ENCODE data around the gene DNAJB6. TPM values are rescaled to one million over a fixed set of nuclear protein-coding genes. Genes with fewer than 3 reads are reported as not detected.

DNAJB6 gene
- total and polyA plus RNA-seq, 5 donors, result 154 to 183 (median 170) TPM

DNA sequence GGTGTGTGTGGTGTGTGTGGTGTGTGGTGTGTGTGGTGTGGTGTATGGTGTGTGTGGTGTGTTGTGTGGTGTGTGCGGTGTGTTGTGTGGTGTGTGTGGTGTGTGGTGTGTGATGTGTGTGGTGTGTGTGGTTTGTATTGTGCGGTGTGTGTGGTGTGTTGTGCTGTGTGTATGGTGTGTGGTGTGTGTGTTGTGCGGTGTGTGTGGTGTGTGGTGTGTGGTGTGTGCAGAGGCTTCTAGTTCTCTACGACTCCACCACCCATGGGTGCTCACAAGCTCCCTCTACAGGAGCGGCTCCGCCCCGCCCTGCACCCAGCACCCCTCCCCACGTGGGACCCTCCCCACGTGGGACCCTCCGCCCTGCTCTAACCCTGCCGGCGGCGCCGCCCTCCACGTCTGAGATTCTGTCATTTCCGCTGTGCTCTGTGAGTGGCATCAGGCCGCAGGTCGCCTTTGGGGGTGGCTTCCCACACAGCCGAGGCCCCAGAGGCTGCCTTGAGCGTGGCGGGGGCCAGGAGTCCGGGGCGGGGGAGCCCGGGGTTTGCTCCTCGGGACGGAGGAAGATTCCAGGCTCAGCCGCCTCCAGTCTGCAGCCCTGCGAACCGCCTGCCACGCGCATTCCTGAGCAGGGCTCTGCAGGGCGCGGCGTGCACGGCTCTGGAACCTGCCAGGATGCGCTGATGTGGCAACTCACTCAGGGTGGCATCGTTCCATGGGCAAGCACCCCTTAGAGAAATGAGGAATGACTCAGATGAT, 37.0 kb upstream of the DNAJB6 start:
- no peak overlapping the region for H3K27ac ChIP-seq (ENCODE audit: low read length)
- WGBS, result 71% methylated on average over 37 of the region's 37 CpGs
- H3K9me3 ChIP-seq (ENCODE audit: control insufficient read depth, low read length), result no peaks in the 10 kb centered on the region
- H3K4me1 ChIP-seq (ENCODE audit: control insufficient read depth, insufficient read depth, low read length), result no peaks in the 10 kb centered on the region
- ATAC-seq (peak; percentile 32 to 38), DNase-seq (peak in 2 of 3 donors; percentile 70)
- no peak overlapping the region for H3K4me3 ChIP-seq (ENCODE audit: low read length)
- intact Hi-C loops (cut with DNase I), result no loop called here
- H3K27me3 ChIP-seq (ENCODE audit: control insufficient read depth, insufficient read depth), result no peaks in the 10 kb centered on the region

- no peak overlapping the region for H3K4me3 ChIP-seq (ENCODE audit: low read length)
- H3K9me3 ChIP-seq (ENCODE audit: control insufficient read depth, low read length), result no peaks in the 10 kb centered on the region
Measured at GRCh38 chr7:157300369-157300825, 36.4 kb upstream of the DNAJB6 start.

DNA sequence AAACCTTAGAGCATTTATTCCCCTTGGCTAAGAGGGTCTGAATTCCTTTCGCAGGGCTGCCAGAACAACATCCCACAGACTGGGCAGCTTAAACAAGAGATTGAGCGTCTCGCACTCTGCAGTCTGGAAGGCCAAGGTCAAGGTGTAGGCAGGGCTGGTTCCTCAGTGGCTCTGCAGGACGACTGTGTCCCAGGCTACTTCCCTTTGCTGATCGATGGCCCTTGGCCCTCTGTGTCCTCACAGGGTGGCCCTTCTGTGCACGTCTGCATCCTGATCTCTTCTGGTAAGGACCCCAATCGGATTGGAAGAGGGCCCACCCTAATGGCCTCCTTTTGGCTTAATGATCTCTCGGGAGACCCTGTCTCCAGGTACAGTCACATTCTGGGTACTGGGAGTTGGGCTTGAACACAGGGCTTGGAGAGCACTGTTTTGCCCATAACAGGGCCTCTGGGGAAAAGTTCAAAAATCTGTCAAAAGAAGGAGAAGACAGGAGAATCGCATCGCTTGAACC, 35.1 kb upstream of the DNAJB6 start:
- H3K9me3 ChIP-seq (ENCODE audit: control insufficient read depth, low read length), result no peaks in the 10 kb centered on the region
- no peaks in the 10 kb centered on the region for H3K27me3 ChIP-seq (ENCODE audit: control insufficient read depth, insufficient read depth)
- no peak overlapping the region for H3K4me3 ChIP-seq (ENCODE audit: low read length)
- no peaks in the 10 kb centered on the region for H3K4me1 ChIP-seq (ENCODE audit: control insufficient read depth, insufficient read depth, low read length)
- WGBS, result 73% methylated on average over 10 of the region's 10 CpGs
- DNase-seq (no peak), ATAC-seq (no peak)
- no peak overlapping the region for H3K27ac ChIP-seq (ENCODE audit: low read length)
- intact Hi-C loops (cut with DNase I), result no loop called here

More at GRCh38 chr7:157300369-157300825, 36.4 kb upstream of the DNAJB6 start:
- ATAC-seq (no peak), DNase-seq (no peak)
- no peaks in the 10 kb centered on the region for H3K27me3 ChIP-seq (ENCODE audit: control insufficient read depth, insufficient read depth)
- intact Hi-C loops (cut with DNase I), result no loop called here
- no peaks in the 10 kb centered on the region for H3K4me1 ChIP-seq (ENCODE audit: control insufficient read depth, insufficient read depth, low read length)
- H3K27ac ChIP-seq (ENCODE audit: low read length), result no peak overlapping the region
- 74% methylated on average over 29 of the region's 29 CpGs for WGBS

DNA sequence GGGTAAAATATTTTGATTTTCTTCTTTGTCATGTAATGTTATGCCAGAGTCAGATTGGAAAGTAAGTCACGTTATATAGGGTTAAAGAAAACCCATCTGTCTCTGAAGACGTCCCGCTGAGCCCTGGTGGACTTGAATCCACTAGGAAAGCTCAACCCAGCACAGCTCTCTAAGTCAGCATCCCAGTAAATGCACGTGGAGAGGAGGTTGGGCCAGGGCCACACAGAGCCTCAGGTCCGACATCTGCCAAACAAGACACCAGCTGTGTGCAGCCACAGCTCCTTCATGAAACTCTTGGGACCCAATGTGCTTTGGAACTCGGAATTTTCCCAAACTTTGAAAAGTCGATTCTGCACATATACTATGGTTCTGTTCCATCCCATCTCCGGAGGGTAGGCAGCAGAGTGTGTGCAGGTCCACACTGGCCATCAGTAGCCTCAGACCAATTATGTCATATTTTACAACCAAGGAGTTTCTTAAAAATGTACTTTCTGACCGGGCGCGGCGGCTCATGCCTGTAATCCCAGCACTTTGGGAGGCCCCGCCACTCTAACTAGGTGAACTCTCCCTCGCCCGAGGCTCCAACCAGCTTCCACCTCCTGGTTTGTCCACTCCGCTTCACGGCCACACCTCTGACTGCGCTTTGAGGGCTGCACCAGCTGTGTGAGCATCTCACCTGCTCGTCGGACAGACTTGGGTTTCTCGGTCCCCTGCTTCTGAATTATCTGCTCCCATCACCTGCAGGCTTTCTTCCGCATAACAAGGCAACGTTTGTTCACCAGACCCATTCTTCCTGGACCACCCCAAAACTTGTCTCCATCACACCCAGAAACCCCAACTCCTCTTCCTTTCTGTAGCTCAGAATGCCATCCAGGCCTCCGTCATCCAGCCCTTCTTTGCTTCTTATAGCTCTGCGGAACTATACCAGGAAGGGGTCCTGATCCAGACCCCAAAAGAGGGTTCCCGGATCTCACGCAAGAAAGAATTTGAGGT, 29.7 kb upstream of the DNAJB6 start:
- Histone ChIP-seq H3K27ac (ENCODE audit: low read length) (no peak overlapping the region), H3K27me3 (ENCODE audit: control insufficient read depth, insufficient read depth) (no peaks in the 10 kb centered on the region), H3K4me1 (ENCODE audit: control insufficient read depth, insufficient read depth, low read length) (no peaks in the 10 kb centered on the region), H3K9me3 (ENCODE audit: control insufficient read depth, low read length) (no peaks in the 10 kb centered on the region), H3K4me3 (ENCODE audit: low read length) (no peak overlapping the region)
- ATAC-seq (no peak), DNase-seq (no peak)
- 82% methylated on average over 27 of the region's 27 CpGs for WGBS
- intact Hi-C loops (cut with DNase I), result no loop called here

DNA sequence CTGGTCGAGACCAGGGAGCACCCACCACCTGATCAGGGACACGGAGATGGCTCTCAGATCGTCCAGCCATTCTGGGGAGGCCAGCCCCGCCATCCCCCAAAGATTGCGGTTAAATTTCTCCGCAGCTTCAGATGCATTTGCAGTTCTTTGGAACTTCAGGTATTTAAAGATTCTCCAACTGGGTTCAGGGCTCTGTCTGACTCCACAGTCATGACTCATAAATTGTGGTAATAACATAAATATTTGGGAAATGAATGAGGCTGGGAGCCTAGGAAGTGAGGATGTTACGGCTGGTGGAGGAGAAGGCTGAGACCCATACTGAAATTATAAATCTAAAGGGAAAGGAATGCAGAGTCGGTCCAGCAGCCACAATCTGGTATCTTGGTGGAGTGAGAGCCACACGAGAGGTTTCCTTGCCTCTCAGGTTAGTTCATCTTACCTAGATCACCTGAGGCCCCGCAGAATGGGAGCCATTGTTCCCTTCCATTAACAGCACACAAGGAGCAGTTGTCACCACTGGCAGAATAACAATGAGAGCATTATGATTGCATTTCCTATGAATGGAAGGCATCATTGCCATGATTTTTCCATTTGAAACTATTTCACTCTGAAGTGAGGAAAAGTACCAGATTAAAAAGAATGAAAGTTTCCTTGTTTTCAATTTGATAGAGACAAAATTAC, 26.7 kb upstream of the DNAJB6 start:
- ATAC-seq (no peak), DNase-seq (no peak)
- Histone ChIP-seq H3K4me1 (ENCODE audit: control insufficient read depth, insufficient read depth, low read length) (no peaks in the 10 kb centered on the region), H3K9me3 (ENCODE audit: control insufficient read depth, low read length) (no peaks in the 10 kb centered on the region), H3K27me3 (ENCODE audit: control insufficient read depth, insufficient read depth) (no peaks in the 10 kb centered on the region), H3K4me3 (ENCODE audit: low read length) (no peak overlapping the region), H3K27ac (ENCODE audit: low read length) (no peak overlapping the region)
- intact Hi-C loops (cut with DNase I), result no loop called here
- WGBS, result 64% methylated on average over 10 of the region's 10 CpGs

DNA sequence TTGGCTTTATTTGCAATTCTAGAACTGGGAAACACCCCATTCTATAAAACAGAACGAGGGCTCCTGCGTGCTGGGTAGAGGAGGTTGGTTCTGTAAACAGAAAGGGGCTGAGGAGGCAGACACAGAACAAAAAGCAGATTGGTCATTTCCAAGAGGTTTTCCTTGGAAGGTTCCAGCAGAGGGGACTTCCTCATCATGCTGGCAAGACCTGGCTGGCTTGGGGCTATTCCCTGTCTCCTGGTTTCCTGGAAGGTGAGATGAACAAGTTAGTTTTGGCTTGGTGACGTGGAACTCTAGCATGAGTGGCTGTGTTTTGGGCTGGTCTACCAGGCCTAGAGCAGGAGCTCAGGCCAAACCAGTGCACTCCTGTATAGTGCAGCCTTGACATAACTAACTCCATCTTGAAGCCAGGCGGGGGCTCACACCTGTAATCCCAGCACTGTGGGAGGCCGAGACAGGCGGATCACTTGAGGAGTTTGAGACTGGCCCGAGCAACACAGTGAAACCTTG, 26.1 kb upstream of the DNAJB6 start:
- intact Hi-C loops (cut with DNase I), result no loop called here
- WGBS, result 75% methylated on average over 7 of the region's 7 CpGs
- Histone ChIP-seq H3K27me3 (ENCODE audit: control insufficient read depth, insufficient read depth) (no peaks in the 10 kb centered on the region), H3K27ac (ENCODE audit: low read length) (no peak overlapping the region), H3K4me3 (ENCODE audit: low read length) (no peak overlapping the region), H3K4me1 (ENCODE audit: control insufficient read depth, insufficient read depth, low read length) (no peaks in the 10 kb centered on the region), H3K9me3 (ENCODE audit: control insufficient read depth, low read length) (no peaks in the 10 kb centered on the region)
- ATAC-seq (no peak), DNase-seq (no peak)

- DNase-seq (no peak), ATAC-seq (no peak)
- Histone ChIP-seq H3K27me3 (ENCODE audit: control insufficient read depth, insufficient read depth) (no peaks in the 10 kb centered on the region), H3K9me3 (ENCODE audit: control insufficient read depth, low read length) (no peaks in the 10 kb centered on the region), H3K4me1 (ENCODE audit: control insufficient read depth, insufficient read depth, low read length) (no peaks in the 10 kb centered on the region), H3K4me3 (ENCODE audit: low read length) (no peak overlapping the region), H3K27ac (ENCODE audit: low read length) (no peak overlapping the region)
- WGBS, result 83% methylated on average over 7 of the region's 7 CpGs
- intact Hi-C loops (cut with DNase I), result no loop called here
Measured at GRCh38 chr7:157312941-157313340, 23.9 kb upstream of the DNAJB6 start.

DNA sequence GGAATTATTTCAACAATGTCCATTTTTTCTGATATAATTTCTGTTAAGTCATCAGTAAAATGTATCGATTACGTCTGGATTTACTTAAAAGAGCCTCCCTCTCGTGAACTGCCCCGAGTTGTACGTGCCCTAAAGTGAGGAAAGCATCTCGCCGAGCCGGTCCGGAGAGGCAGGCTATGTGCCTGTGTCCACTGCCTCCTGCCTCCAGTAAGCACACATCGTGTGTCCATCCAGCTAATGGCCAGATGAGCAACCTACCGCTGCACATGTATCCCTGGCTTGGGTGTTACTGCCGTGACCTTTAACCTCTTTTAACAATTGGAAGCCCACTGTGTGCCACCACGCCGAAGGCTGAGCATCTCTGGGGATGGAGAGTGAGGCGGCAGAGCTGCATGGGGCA, 23.2 kb upstream of the DNAJB6 start:
- Histone ChIP-seq H3K4me1 (ENCODE audit: control insufficient read depth, insufficient read depth, low read length) (no peaks in the 10 kb centered on the region), H3K27ac (ENCODE audit: low read length) (no peak overlapping the region), H3K4me3 (ENCODE audit: low read length) (no peak overlapping the region), H3K9me3 (ENCODE audit: control insufficient read depth, low read length) (no peaks in the 10 kb centered on the region), H3K27me3 (ENCODE audit: control insufficient read depth, insufficient read depth) (no peaks in the 10 kb centered on the region)
- WGBS, result 93% methylated on average over 15 of the region's 15 CpGs
- intact Hi-C loops (cut with DNase I), result no loop called here
- DNase-seq (no peak), ATAC-seq (no peak)

DNA sequence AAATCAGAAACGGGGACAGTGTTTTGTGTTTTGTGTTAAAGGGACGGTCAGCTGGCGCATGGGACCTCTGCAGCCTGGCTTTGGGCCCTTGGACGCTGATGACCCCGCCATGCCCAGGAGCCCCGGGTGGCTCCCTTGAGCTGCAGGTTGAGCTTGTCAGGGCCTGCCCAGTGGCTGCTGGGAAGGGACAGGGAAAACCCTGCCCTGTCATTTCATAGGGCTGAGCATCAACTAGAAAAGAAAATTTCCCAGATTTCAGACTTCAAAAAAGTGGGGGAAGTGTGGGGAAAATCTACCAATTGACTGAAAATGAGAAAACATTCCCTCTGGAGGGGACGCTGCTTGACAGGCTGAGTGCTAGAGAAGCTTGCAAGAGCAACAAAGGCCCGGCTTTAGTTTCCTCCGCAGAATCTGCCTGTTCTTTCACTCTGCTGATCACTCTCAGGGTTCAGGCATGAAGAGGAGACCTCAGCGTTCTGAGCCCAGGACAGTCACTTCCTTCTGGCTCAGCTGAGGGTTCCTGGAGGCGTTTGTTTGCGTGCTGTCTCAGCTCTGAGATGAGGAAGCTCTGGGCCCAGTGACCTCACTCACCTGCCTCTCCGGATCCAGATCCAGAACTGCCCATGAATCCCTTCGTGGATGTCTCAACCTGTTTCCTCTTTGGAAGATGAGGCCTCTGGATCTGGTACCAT, 18.6 kb upstream of the DNAJB6 start:
- no peaks in the 10 kb centered on the region for H3K4me1 ChIP-seq (ENCODE audit: control insufficient read depth, insufficient read depth, low read length)
- WGBS, result 63% methylated on average over 14 of the region's 14 CpGs
- intact Hi-C loops (cut with DNase I), result no loop called here
- no peak overlapping the region for H3K4me3 ChIP-seq (ENCODE audit: low read length)
- H3K27ac ChIP-seq (ENCODE audit: low read length), result no peak overlapping the region
- ATAC-seq (peak; percentile 55), DNase-seq (peak; percentile 23 to 67 (median 57))
- H3K27me3 ChIP-seq (ENCODE audit: control insufficient read depth, insufficient read depth), result no peaks in the 10 kb centered on the region
- no peaks in the 10 kb centered on the region for H3K9me3 ChIP-seq (ENCODE audit: control insufficient read depth, low read length)

DNA sequence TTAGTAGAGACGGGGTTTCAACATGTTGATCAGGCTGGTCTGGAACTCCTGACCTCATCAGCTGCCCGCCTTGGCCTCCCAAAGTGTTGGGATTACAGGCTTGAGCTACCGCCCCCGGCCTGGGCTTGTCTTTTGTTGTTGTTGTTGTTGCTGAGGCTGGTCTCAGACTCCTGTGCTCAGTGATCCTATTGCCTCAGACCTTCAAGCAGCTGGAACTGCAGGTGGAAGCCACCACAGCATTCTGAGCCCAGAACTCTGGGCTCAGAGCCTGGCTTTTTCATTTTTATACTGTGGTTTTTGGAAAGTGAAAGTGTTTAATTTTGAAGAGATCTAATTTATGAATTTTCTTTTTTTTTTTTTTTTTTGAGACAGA, 16.2 kb upstream of the DNAJB6 start:
- ATAC-seq, result peak in 1 of 2 donors; percentile 52

More for the DNA sequence above, 16.2 kb upstream of the DNAJB6 start:
- no peaks in the 10 kb centered on the region for H3K9me3 ChIP-seq (ENCODE audit: control insufficient read depth, low read length)
- H3K4me1 ChIP-seq (ENCODE audit: control insufficient read depth, insufficient read depth, low read length), result no peaks in the 10 kb centered on the region
- 77% methylated on average over 4 of the region's 4 CpGs for WGBS
- H3K27me3 ChIP-seq (ENCODE audit: control insufficient read depth, insufficient read depth), result no peaks in the 10 kb centered on the region
- H3K27ac ChIP-seq (ENCODE audit: low read length), result no peak overlapping the region
- H3K4me3 ChIP-seq (ENCODE audit: low read length), result no peak overlapping the region
- peak in 1 of 3 donors; percentile 23 for DNase-seq
- intact Hi-C loops (cut with DNase I), result no loop called here
